Mucosa of stomach (tissue), 1 donor: ENCODE data around the gene CARF.
A peak's percentile ranks its signal among the peaks of the same experiment; 100 is the strongest.
"Not testable (repeated sequence)": the region's sequence is repeated elsewhere in the genome, so short reads cannot be mapped to it uniquely, and the experiment has no call there.

Source experiments
- H3K27me3 ChIP-seq: one replicate; pipeline ENCODE4 v1.7.0; 2013; ENCODE audit warnings: mild to moderate bottlenecking, low read length; ENCODE audit not compliant: control insufficient read depth, insufficient read depth
- H3K36me3 ChIP-seq: one replicate; pipeline ENCODE4 v1.7.0; 2013; ENCODE audit warnings: low read length; ENCODE audit not compliant: control insufficient read depth, insufficient read depth
- H3K4me1 ChIP-seq: one replicate; pipeline ENCODE4 v1.7.0; 2013; ENCODE audit warnings: mild to moderate bottlenecking, low read length; ENCODE audit not compliant: control insufficient read depth, insufficient read depth
- H3K4me3 ChIP-seq: one replicate; pipeline ENCODE4 v1.7.0; 2013; ENCODE audit warnings: low read length
- H3K9ac ChIP-seq: one replicate; pipeline ENCODE4 v1.7.0; 2013; ENCODE audit warnings: mild to moderate bottlenecking, low read length, moderate library complexity
- H3K9me3 ChIP-seq: one replicate; pipeline ENCODE4 v1.7.0; 2013; ENCODE audit warnings: mild to moderate bottlenecking, low read length, moderate library complexity; ENCODE audit not compliant: control insufficient read depth
- donor health status: Pancreatic carcinoma.

The CARF gene

DNA sequence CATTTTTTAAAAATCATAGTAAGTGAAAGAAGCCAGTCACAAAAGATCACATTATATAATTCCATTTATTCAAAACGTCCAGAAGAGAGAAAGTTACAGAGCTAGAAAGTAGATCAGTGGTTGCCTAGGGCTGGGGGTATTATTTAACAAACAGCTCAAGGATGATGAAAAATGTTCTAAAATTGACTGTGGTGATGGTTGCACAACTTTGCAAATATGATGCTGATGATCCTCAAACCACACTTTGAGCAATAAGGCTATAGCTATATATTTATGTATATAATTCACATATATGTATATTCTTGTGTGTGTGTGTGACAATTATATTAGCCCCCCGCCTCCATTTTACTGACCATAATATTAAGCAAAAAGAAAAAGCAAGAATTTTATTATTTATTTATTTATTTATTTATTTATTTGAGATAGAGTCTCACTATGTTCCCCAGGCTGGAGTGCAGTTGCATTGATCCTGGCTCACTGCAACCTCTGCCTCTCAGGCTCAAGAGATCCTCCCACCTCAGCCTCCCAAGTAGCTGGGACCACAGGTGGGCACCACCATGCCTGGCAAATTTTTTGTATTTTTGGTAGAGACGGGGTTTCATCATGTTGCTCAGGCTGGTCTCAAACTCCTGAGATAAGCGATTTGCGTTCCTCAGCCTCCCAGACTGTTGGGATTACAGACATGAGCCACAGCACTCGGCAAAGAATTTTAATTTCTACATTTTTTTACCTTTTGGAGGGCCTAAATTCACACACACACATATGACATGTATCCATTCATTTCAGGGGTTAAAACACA, 2.5 kb upstream of the CARF start:
- H3K36me3 ChIP-seq = no peaks in the 10 kb centered on the region
- no peak overlapping the region for H3K9ac ChIP-seq
- no peak overlapping the region for H3K4me3 ChIP-seq
- no peaks in the 10 kb centered on the region for H3K4me1 ChIP-seq
- H3K9me3 ChIP-seq = no peaks in the 10 kb centered on the region
- no peaks in the 10 kb centered on the region for H3K27me3 ChIP-seq

DNA sequence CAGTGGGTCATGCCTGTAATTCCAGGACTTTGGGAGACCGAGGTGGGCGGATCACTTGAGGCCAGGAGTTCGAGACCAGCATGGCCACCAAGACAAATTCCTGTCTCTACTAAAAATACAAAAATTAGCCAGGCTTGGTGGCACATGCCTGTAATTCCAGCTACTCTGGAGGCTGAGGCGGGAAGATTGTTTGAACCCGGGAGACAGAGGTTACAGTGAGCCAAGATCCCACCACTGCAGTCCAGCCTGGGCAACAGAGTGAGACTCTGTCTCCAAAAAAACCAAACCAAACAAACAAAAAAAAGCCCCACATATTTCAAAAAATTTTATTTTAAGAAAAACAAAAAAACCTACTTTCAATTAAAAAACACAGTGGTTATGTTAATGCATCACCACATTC, 1.8 kb upstream of the CARF start:
- H3K36me3 ChIP-seq, H3K4me3 ChIP-seq, H3K9ac ChIP-seq, H3K27me3 ChIP-seq, H3K4me1 ChIP-seq, H3K9me3 ChIP-seq: not testable (repeated sequence)

DNA sequence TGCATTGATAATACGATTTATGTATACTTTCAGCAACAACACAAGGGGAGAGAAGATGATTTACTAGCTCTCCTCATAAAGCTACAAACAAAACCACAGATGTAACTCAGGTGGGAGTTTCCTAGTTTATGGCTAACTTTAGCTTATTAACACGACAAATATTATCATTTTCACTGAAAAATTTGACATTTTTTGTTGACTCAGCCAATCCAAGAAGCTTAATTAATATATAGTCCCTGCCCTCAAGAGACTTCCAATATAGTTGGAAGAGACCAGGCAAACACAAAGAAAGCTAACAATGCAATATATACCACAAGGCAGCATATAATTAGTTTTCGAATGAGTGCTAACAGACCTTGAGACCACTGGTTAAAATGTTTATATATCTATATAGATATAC, 1.4 kb upstream of the CARF start:
- Histone ChIP-seq H3K27me3 (no peaks in the 10 kb centered on the region), H3K4me1 (no peaks in the 10 kb centered on the region), H3K9ac (no peak overlapping the region), H3K9me3 (no peaks in the 10 kb centered on the region), H3K36me3 (no peaks in the 10 kb centered on the region), H3K4me3 (peak overlapping the region; percentile 70)

DNA sequence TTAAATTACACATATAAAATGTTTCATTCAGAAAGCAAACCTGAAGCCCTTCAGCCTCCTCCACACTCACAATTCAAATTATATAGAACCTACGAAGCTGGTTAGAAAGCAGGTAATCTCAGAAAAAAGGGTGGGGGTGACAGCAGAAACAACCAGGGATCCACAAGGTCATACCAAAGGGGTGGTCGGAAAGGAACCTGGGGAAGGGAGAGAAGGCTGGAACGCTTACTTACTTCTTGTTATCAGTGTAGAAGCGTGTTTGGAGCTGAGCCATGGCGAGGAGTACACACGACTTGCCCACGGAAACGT, 918 bp upstream of the CARF start:
- Histone ChIP-seq H3K9ac (peak overlapping the region; percentile 66), H3K4me1 (no peaks in the 10 kb centered on the region), H3K27me3 (no peaks in the 10 kb centered on the region), H3K9me3 (no peaks in the 10 kb centered on the region), H3K36me3 (no peaks in the 10 kb centered on the region), H3K4me3 (peak overlapping the region; percentile 70)

DNA sequence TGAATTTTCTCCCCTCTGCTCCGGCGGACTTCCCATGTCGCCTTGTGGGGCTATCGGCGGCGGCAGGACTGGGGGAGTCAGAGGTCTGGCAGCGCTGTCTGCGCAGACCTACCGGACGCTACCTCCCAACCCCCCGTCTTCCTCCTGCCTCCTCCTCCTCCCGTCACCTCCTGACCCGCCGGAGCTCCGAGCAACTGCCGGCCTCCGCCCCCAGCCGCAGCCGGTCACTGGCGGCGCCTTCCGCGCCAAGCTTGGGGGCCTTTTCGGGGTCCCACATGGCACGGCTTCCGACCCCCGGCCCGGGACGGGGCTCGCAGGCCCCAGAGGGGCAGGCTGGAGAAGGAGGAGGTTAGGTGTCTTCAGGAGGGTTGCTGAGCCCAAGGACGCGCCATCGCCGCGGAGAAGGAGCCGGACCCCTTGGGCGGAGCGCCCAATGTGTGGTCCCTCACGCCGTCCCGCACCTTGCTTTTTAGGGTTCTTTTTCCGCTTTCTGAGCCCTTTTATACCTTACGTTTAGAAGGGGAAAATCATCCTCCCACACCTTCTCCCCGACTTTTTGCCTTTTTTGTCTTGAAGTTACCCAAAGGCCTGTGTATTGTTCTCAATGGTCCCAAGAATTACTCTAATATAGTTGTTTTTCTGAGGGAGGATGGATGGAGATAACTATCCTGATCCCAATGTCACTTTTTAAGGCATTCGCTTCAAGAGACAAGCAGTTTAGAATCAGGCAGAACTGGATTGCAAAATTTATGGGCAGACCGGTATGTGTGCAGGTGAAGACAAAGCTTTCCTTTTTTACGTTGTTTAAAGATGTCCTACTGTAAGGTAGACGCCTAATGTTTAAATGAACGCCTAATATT, 497 bp downstream of the CARF start:
- not testable (repeated sequence) for H3K27me3 ChIP-seq, H3K4me1 ChIP-seq, H3K9me3 ChIP-seq, H3K36me3 ChIP-seq
- H3K9ac ChIP-seq = peak overlapping the region; percentile 70
- peak overlapping the region; percentile 70 for H3K4me3 ChIP-seq

DNA sequence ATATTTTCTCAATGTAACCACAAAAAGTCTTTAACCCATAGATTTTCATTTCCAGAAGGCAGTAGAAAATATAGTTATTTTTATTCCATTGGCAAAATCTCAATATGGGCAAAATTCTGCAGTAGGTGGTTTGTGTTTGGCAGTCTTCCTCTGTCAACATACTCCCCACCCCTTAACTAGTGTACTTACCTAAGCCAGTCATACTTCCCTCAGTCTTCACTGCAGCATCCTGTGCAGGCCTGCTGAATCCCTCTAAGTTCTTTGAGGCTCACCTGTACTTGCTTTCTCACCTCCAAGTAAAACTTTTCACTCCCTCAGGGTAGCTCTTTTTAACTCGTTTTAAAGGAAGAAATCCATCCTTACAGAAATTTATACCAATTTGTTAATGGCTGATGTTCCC, 6.8 kb downstream of the CARF start:
- no peak overlapping the region for H3K4me3 ChIP-seq
- H3K9ac ChIP-seq = no peak overlapping the region
- H3K27me3 ChIP-seq = no peaks in the 10 kb centered on the region
- H3K36me3 ChIP-seq = no peaks in the 10 kb centered on the region
- no peaks in the 10 kb centered on the region for H3K4me1 ChIP-seq
- H3K9me3 ChIP-seq = no peaks in the 10 kb centered on the region

DNA sequence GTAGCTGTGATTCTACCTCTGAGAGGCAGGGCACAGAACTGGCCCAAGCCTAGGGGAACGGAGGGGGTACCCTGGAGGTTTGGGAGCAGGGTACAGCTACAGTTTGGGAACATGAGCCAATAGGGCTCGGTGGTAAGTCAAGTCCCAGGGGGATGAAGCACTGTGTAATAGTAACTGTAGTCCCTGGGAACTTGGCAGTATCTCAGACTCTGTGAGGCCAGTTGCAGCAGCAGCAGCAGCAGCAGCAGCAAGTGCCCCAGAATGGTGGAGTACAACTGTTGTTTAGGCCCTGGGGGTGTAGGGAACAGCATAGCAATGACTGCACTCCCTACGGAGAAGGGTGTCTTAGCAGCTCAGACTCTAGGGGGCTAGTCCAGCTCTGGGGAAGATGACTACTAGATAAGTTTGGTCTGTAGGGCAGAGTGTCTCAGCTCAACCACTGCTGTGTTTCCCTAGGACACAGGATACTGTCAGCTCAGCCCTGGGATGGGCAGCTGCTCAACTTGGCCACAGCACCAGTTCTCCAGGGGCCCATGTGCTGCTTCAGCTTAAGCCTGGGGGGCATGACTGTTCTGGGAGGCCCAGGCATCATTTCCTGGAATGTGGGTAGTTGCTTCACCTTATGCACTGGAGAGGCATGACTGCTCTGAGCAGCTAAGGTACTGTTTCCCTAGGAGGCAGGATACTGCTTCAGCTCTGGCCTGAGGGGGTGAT, 20.5 kb downstream of the CARF start:
- Histone ChIP-seq H3K4me1 (no peaks in the 10 kb centered on the region), H3K36me3 (no peaks in the 10 kb centered on the region), H3K9me3 (no peaks in the 10 kb centered on the region)

DNA sequence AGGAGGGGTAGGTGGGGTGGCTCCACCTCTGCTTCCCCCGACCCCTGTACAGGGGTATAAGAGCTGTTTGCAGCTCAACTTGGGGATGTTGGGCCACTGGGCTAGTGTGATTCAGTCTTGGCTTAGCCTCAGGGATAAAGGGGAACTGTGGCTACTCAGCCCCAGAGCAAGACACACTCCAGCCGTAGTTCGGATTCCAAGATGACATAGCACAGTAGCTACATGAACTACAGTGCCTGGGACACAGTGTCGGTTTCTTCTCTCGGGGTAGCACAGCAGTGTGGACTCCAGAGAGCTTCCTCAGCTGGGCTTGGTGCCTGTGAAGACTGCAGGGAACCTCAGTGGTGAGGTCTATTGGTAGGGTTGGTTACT, 21.1 kb downstream of the CARF start:
- Histone ChIP-seq H3K27me3 (no peaks in the 10 kb centered on the region), H3K4me1 (no peaks in the 10 kb centered on the region), H3K9me3 (no peaks in the 10 kb centered on the region), H3K4me3 (no peak overlapping the region), H3K9ac (no peak overlapping the region), H3K36me3 (no peaks in the 10 kb centered on the region)

More for the DNA sequence above, 20.5 kb downstream of the CARF start:
- no peak overlapping the region for H3K9ac ChIP-seq
- H3K27me3 ChIP-seq = no peaks in the 10 kb centered on the region
- no peak overlapping the region for H3K4me3 ChIP-seq

DNA sequence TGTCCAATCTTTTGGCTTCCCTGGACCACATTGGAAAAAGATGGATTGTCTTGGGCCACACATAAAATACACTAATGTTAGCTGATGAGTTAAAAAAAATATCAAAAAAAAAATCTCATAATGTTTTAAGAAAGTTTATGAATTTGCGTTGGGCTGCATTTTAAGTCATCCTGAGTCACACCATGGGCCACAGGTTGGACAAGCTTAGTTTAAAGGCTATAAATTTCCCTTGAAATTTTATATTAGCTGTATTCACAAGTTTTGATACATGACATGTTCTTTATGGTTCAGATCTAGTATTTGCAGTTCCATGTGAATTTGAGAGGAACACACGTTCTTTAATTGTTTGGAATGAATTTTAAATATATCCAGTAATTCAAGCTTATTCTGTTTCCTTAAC, 21.9 kb downstream of the CARF start:
- no peaks in the 10 kb centered on the region for H3K36me3 ChIP-seq

DNA sequence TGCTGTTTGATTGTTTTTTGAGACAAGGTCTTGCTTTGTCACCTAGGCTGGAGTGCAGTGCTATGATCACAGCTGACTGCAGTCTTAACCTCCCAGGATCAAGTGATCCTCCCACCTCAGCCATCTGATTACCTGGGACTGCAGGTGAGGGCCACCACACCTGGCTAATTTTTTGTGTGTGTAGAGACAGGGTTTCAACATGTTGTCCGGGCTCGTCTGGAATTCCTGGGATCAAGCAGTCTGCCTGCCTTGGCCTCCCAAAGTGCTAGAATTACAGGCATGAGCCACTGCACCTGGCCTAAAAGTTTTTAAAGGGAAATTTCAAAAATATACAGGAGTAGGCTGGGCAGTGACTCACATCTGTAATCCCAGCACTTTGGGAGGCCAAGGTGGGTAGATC, 22.4 kb downstream of the CARF start:
- H3K9ac ChIP-seq = no peak overlapping the region
- no peaks in the 10 kb centered on the region for H3K9me3 ChIP-seq
- no peaks in the 10 kb centered on the region for H3K36me3 ChIP-seq
- no peaks in the 10 kb centered on the region for H3K4me1 ChIP-seq
- H3K4me3 ChIP-seq = no peak overlapping the region
- no peaks in the 10 kb centered on the region for H3K27me3 ChIP-seq

More for the DNA sequence above, 21.9 kb downstream of the CARF start:
- Histone ChIP-seq H3K9me3 (no peaks in the 10 kb centered on the region), H3K9ac (no peak overlapping the region), H3K4me3 (no peak overlapping the region), H3K27me3 (no peaks in the 10 kb centered on the region), H3K4me1 (no peaks in the 10 kb centered on the region)

DNA sequence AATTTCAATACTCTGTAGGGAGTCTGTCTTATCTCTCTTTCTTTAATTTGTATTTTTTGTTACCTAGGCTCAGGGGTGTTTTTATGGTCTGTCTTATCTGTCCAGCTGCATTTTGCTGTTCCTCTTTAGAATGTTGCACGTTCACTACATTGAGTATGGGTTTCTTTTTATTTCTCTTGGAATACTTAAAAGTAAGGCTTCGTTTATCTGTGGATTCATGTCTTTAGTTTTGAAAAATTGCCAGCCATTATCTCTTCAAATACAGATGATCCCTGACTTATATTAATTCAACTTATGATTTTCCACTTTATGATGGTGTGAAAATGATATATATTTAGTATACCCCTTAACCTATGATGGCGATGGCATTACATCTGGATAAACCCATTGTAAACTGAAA, 26.9 kb downstream of the CARF start:
- H3K9me3 ChIP-seq = no peaks in the 10 kb centered on the region
- H3K27me3 ChIP-seq = no peaks in the 10 kb centered on the region
- H3K4me1 ChIP-seq = no peaks in the 10 kb centered on the region
- no peak overlapping the region for H3K4me3 ChIP-seq
- no peak overlapping the region for H3K9ac ChIP-seq
- no peaks in the 10 kb centered on the region for H3K36me3 ChIP-seq

DNA sequence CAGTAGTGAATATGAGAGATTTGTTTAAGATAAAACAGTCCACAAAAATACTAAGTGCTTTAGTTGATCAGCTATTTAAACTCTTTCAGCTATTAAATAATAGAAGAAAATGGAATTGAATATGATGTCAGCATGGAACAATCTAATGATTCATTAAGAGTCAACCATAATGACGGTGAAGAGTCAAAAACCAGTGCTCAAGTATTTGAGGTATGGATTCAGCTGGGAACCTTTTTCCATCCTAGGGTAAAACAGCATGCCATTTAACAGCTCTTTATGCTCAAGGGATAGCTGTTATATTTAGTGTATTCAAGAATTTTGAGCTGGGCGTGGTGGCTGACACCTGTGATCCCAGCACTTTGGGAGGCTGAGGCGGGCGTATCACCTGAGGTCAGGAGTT, 29.7 kb downstream of the CARF start:
- no peak overlapping the region for H3K9ac ChIP-seq

More for the DNA sequence above, 29.7 kb downstream of the CARF start:
- no peaks in the 10 kb centered on the region for H3K36me3 ChIP-seq
- H3K4me1 ChIP-seq = no peaks in the 10 kb centered on the region
- H3K9me3 ChIP-seq = no peaks in the 10 kb centered on the region
- no peak overlapping the region for H3K4me3 ChIP-seq
- no peaks in the 10 kb centered on the region for H3K27me3 ChIP-seq
